Mucosa of descending colon (tissue), 3 donors: ENCODE measurements around the gene NR2E1. TPM values are rescaled to one million over a fixed set of nuclear protein-coding genes. Genes with fewer than 3 reads are reported as not detected.

ENCODE experiments used
- ATAC-seq: fragments of 200-7000 bp; cut with Tn5 transposase; one replicate; pipeline ENCODE4 v1.9.1; 2020; ENCODE audit warnings: mild to moderate bottlenecking, moderate library complexity
- DNase-seq, 3 donors: peaks; one replicate each; pipeline ENCODE4 v3.0.0-alpha.2; 2020
- H3K36me3 ChIP-seq: fragments of 200-600 bp; one replicate; pipeline ENCODE4 v1.8.0; 2021; ENCODE audit warnings: low read depth, mild to moderate bottlenecking
- H3K4me1 ChIP-seq: fragments of 200-600 bp; one replicate; pipeline ENCODE4 v1.8.0; 2021; ENCODE audit warnings: low read depth, mild to moderate bottlenecking
- H3K4me3 ChIP-seq: fragments of 200-600 bp; one replicate; pipeline ENCODE4 v1.8.0; 2021; ENCODE audit warnings: mild to moderate bottlenecking
- H3K9me3 ChIP-seq: fragments of 200-600 bp; one replicate; pipeline ENCODE4 v1.8.0; 2021; ENCODE audit warnings: mild to moderate bottlenecking
- intact Hi-C, 2 donors: fragments of 100-400 bp; cut with DNase I in 1 of 2; cut with micrococcal nuclease in 1 of 2; formaldehyde crosslinking; loops; one replicate each; pipeline versions ENCODE4 v1.11.0 to v1.11.1; 2022; cut with DNase I, micrococcal nuclease
- total RNA-seq, 3 donors: library from RNA; stranded (reverse); fragmentation: NEBNext Ultra II Directional in 2 of 3; extraction: Animal tissue kit (Norgen Biotek cat#: 25700) in 2 of 3; gene quantifications; one replicate each; pipeline versions ENCODE4 v1.2.1 to v1.2.4, GENCODE V29; 2021 to 2023
- TF ChIP-seq, protein P1 (sequence below): fragments of 200-600 bp; IDR thresholded peaks from one replicate; pipeline ENCODE4 v1.8.0; 2022; ENCODE audit warnings: antibody characterized with exemption, mild to moderate bottlenecking
- donor health status: DM: no; HTN: no; CAD: no; lungs with moderate emphysema.
- donor health status: DM: no; HTN: no; CAD: no.
- donor health status: DM: no; HTN: yes; CAD: no.

Gene NR2E1
- total RNA-seq, 3 donors from 2014 or later = not detected

DNA sequence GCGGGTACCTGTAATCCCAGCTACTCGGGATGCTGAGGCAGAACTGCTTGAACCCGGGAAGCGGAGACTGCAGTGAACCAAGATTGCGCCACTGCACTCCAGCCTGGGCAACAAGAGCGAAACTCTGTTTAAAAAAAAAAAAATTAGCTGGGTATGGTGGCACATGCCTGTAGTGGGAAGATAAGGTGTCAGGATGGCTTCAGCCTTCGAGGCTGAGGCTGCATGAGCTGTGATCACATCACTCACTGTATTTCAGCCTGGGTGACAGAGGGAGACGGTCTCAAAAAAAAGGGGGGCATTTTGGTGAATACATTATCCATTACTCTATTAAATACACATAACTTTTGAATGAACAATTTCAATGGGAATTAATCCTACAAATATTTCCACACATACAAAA lies 62.6 kb downstream of the NR2E1 start:
- no peak for DNase-seq
- no peaks in the 10 kb centered on the region for H3K9me3 ChIP-seq
- TF ChIP-seq, protein P1, sequence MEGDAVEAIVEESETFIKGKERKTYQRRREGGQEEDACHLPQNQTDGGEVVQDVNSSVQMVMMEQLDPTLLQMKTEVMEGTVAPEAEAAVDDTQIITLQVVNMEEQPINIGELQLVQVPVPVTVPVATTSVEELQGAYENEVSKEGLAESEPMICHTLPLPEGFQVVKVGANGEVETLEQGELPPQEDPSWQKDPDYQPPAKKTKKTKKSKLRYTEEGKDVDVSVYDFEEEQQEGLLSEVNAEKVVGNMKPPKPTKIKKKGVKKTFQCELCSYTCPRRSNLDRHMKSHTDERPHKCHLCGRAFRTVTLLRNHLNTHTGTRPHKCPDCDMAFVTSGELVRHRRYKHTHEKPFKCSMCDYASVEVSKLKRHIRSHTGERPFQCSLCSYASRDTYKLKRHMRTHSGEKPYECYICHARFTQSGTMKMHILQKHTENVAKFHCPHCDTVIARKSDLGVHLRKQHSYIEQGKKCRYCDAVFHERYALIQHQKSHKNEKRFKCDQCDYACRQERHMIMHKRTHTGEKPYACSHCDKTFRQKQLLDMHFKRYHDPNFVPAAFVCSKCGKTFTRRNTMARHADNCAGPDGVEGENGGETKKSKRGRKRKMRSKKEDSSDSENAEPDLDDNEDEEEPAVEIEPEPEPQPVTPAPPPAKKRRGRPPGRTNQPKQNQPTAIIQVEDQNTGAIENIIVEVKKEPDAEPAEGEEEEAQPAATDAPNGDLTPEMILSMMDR = no peak
- intact Hi-C loops = no loop called here
- ATAC-seq = no peak
- H3K4me1 ChIP-seq = no peaks in the 10 kb centered on the region
- no peak overlapping the region for H3K4me3 ChIP-seq
- H3K36me3 ChIP-seq = no peaks in the 10 kb centered on the region

DNA sequence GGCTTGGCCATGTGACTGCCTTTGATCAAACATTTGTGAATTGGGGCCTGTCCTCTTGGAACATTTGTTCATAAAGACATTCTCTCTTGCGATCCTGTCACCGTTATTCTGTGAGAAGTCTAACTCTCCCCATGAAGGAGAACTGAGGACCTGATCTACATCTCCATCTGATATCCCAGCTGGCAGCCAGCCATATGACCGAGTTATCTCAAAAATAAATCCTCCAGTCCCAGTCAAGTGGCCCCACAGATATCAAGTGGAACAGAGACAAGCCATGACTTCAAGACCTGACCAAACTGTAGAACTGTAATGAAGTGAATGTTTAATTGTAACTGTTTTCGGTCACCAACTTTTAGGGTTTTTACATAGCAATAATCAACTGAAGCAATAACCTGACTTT lies 69.3 kb downstream of the NR2E1 start:
- ATAC-seq (no peak), DNase-seq (peak in 1 of 3 donors; percentile 6)
- no peaks in the 10 kb centered on the region for H3K36me3 ChIP-seq
- H3K9me3 ChIP-seq = no peaks in the 10 kb centered on the region
- intact Hi-C loops = no loop called here
- H3K4me3 ChIP-seq = no peak overlapping the region
- no peaks in the 10 kb centered on the region for H3K4me1 ChIP-seq
- TF ChIP-seq, protein P1 = no peak

DNA sequence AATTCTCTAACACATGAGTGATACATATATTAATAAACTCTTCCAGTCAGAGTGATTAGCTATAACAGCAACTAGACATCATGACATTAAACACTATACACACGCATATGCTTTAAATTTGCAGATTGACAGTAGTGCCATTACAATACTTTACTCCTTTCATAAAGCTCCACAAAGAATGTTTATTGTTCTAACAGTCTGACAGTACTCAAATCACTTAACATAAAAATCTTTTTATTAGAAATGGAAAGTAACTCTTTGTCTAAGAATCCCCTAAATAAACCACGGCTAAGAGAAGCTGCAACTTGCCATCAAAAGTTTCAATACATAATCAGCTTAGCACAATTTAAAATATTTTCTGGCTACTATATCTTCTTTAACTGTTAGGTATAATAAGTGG lies 71.0 kb downstream of the NR2E1 start:
- no peak for ATAC-seq
- Histone ChIP-seq H3K9me3 (no peaks in the 10 kb centered on the region), H3K4me1 (no peaks in the 10 kb centered on the region), H3K36me3 (no peaks in the 10 kb centered on the region), H3K4me3 (no peak overlapping the region)
- TF ChIP-seq, protein P1 = no peak
- intact Hi-C loops = no loop called here
- no peak for DNase-seq

DNA sequence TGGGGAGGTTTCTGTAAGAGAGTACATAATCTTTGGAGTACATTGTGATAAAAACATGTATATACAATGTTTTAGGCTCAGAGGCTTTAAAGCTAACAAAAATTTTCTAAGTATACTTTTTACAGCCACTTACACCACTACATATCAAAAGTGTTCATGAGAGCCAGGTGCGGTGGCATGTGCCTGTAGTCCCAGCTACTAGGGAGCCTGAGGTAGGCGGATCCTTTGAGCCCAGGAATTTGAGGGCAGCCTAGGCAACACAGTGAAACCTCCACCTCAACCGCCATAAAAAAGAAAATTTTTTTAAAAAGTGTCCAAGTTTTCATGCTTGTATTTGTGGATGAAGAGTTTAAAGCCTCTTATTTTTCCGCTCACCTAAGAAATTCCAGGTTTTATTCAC lies 72.5 kb downstream of the NR2E1 start:
- DNase-seq (no peak), ATAC-seq (no peak)
- H3K4me1 ChIP-seq = no peaks in the 10 kb centered on the region
- TF ChIP-seq, protein P1 = no peak
- H3K36me3 ChIP-seq = no peaks in the 10 kb centered on the region
- H3K4me3 ChIP-seq = no peak overlapping the region
- peaks cover 2% of the 10 kb centered on the region for H3K9me3 ChIP-seq
- intact Hi-C loops = no loop called here

Other genes starting within 250 kb of the NR2E1 start
- gene SEC63, start 207.8 kb upstream of the NR2E1 start, total RNA-seq = 10 to 100 TPM; 47.5 to 84.9 (median 70.8) TPM
- gene OSTM1, start 91.3 kb upstream of the NR2E1 start, total RNA-seq = 10 to 100 TPM; 24.6 to 67.5 (median 32.1) TPM
- 100 to 1,000 TPM in 2 of 3 donors, 10 to 100 TPM in 1; 97.8 to 139 (median 103) TPM for gene SNX3, start 95.0 kb downstream of the NR2E1 start, total RNA-seq
- 10 to 100 TPM in 2 of 3 donors, 1 to 10 TPM in 1; 8.4 to 11.7 (median 10.6) TPM for gene AFG1L, start 129.0 kb downstream of the NR2E1 start, total RNA-seq